GM12878 (cell line): ENCODE measurements around the gene ATF3. TPM values are rescaled to one million over a fixed set of nuclear protein-coding genes. Genes with fewer than 3 reads are reported as not detected.

ENCODE experiments used
- ATAC-seq: fragments of 200-7000 bp; cut with Tn5 transposase; 3 replicates; pipeline ENCODE4 v1.9.1; 2020; ENCODE audit warnings: mild to moderate bottlenecking, moderate library complexity
- BruUV-seq: library from RNA; stranded (reverse); fragments of 400-500 nt; replicated peaks from 2 replicates; lab custom pipeline; 2021; lab: Mats Ljungman, UMichigan
- CTCF ChIA-PET: fragments of 300-600 bp; sonication (Branson Sonifier 250); formaldehyde crosslinking; extraction: SDS; loops from one replicate; lab custom pipeline; 2021; ENCODE audit warnings: inconsistent platforms; lab: Yijun Ruan, JAX
- POLR2A ChIA-PET: fragments of 350-600 bp; formaldehyde crosslinking; extraction: SDS; loops from one replicate; lab custom pipeline; 2021; ENCODE audit warnings: inconsistent platforms; lab: Charles Lee
- RAD21 ChIA-PET: fragments of 300-600 bp; sonication (Branson Sonifier 250); formaldehyde crosslinking; loops from one replicate; lab custom pipeline; 2023; ENCODE audit warnings: antibody characterized with exemption; ENCODE audit not compliant: unreplicated experiment; lab: Charles Lee
- SMC1A ChIA-PET: fragments of 300-600 bp; sonication (Branson Sonifier 250); formaldehyde crosslinking; loops from one replicate; lab custom pipeline; 2023; ENCODE audit not compliant: unreplicated experiment, uncharacterized antibody; lab: Charles Lee
- DNase-seq: peaks from one replicate; pipeline ENCODE4 v3.0.0-alpha.2; 2011; ENCODE audit warnings: low read depth, low spot score
- FAIRE-seq: peaks from 3 replicates; lab custom pipeline; 2011; peaks lifted over from hg19 to GRCh38; lab: Jason Lieb, UNC
- H2AFZ ChIP-seq: 2 replicates; pipeline ENCODE4 v1.6.0; 2011; ENCODE audit warnings: low read depth, low read length, control low read depth; ENCODE audit not compliant: control insufficient read depth
- H3K27ac ChIP-seq: 2 replicates; pipeline ENCODE4 v1.5.1; 2011; ENCODE audit warnings: control low read depth; ENCODE audit not compliant: control insufficient read depth, insufficient read depth
- H3K27me3 ChIP-seq, 2 experiments: replicated peaks in 1 of 2; 2 replicates each; pipeline versions ENCODE4 v1.6.0 to v1.6.1; 2011; ENCODE audit warnings: low read length in 1 of 2; ENCODE audit not compliant: control insufficient read depth in 2 of 2, insufficient read depth in 2 of 2
- H3K36me3 ChIP-seq, 2 experiments: 2 replicates each; pipeline ENCODE4 v1.5.1; 2011; ENCODE audit warnings: low read length in 1 of 2; ENCODE audit not compliant: control insufficient read depth in 2 of 2, insufficient read depth in 2 of 2
- H3K4me1 ChIP-seq: 2 replicates; pipeline ENCODE4 v1.6.1; 2011; ENCODE audit warnings: mild to moderate bottlenecking, low read length, moderate library complexity, mixed read lengths; ENCODE audit not compliant: control insufficient read depth, insufficient read depth
- H3K4me2 ChIP-seq: 2 replicates; pipeline ENCODE4 v1.6.0; 2011; ENCODE audit warnings: control low read depth; ENCODE audit not compliant: control insufficient read depth, insufficient read depth
- H3K4me3 ChIP-seq: fragments of 200-600 bp; sonication (generic); 2 replicates; pipeline ENCODE4 v1.5.1; 2016
- H3K79me2 ChIP-seq: 2 replicates; pipeline ENCODE4 v1.6.0; 2011; ENCODE audit warnings: low read length; ENCODE audit not compliant: control insufficient read depth, insufficient read depth
- H3K9ac ChIP-seq: 2 replicates; pipeline ENCODE4 v1.8.0; 2011; ENCODE audit warnings: low read length, control low read depth, mixed read lengths; ENCODE audit not compliant: control insufficient read depth, insufficient read depth
- H3K9me3 ChIP-seq: replicated peaks from 3 replicates; pipeline ENCODE4 v1.5.1; 2011; ENCODE audit warnings: mild to moderate bottlenecking, low read length; ENCODE audit not compliant: control insufficient read depth, insufficient read depth
- H4K20me1 ChIP-seq: 2 replicates; pipeline ENCODE4 v1.6.0; 2011; ENCODE audit not compliant: control insufficient read depth, insufficient read depth
- GABPA ChIP-seq: IDR thresholded peaks from 2 replicates; pipeline ENCODE4 v1.6.1; 2014; ENCODE audit warnings: antibody characterized with exemption, low read depth, mild to moderate bottlenecking, inconsistent platforms
- NFXL1 ChIP-seq: fragments of 450-650 bp; IDR thresholded peaks from 2 replicates; pipeline ENCODE4 v1.6.1; 2017; ENCODE audit warnings: antibody characterized with exemption, mild to moderate bottlenecking, borderline replicate concordance
- PAX5 ChIP-seq: IDR thresholded peaks from 2 replicates; pipeline ENCODE4 v1.6.1; 2011; ENCODE audit warnings: low read depth, low read length, borderline replicate concordance
- POLR2AphosphoS5 ChIP-seq: IDR thresholded peaks from 2 replicates; pipeline ENCODE4 v1.6.1; 2011; ENCODE audit warnings: mild to moderate bottlenecking, low read length, inconsistent platforms
- REST ChIP-seq: IDR thresholded peaks from 2 replicates; pipeline ENCODE4 v1.6.1; 2012; ENCODE audit warnings: mild to moderate bottlenecking, low read depth, low read length
- USF1 ChIP-seq: IDR thresholded peaks from 2 replicates; pipeline ENCODE4 v1.6.1; 2011; ENCODE audit warnings: borderline replicate concordance, low read depth, mild to moderate bottlenecking, moderate library complexity, mixed read lengths, low read length; ENCODE audit not compliant: insufficient read depth; ENCODE audit errors: extremely low read length
- ZZZ3 ChIP-seq: IDR thresholded peaks from 2 replicates; pipeline ENCODE4 v1.6.1; 2011; ENCODE audit warnings: low read depth; ENCODE audit not compliant: control insufficient read depth, insufficient read length
- whole genome bisulfite sequencing: methylation state at CpG from one replicate; pipeline ENCODE4 v1.1.6; 2016; ENCODE audit warnings: low lambda C conversion rate; ENCODE audit not compliant: insufficient replicate concordance, insufficient coverage; ENCODE audit errors: missing lambda C conversion rate; 5-methylcytosine and 5-hydroxymethylcytosine counted together
- in situ Hi-C: fragments of 300-500 bp; cut with MboI; formaldehyde crosslinking; loops from 9 replicates; pipeline ENCODE4 v1.14.3; 2018; ENCODE audit warnings: mixed read lengths
- intact Hi-C: fragments of 100-400 bp; cut with micrococcal nuclease; formaldehyde crosslinking; loops from one replicate; pipeline ENCODE4 v1.14.2; 2022; ENCODE audit not compliant: unreplicated experiment
- polyA plus RNA-seq, 11 experiments: library from polyadenylated mRNA; depleted of rRNA in 4 of 11; unstranded in 6 of 11; stranded (reverse) in 5 of 11; fragments of >200 nt; fragmentation: Nextera tagmentation in 4 of 11; fragmentation: Illumina TruSeq in 1 of 11; extraction: Ambion mirVana in 4 of 11; extraction: Trizol in 1 of 11; gene quantifications; 1 replicate in 1 of 11; 2 replicates in 10 of 11; pipeline versions ENCODE4 v1.2.1 to v1.2.3, GENCODE V29; 2011 to 2016; ENCODE audit warnings: inconsistent platforms in 2 of 11, missing spikeins in 2 of 11, low read depth in 1 of 11
- total RNA-seq, 4 experiments: library from RNA; depleted of rRNA in 3 of 4; stranded (reverse); fragments of >200 nt in 3 of 4; fragmentation: Illumina TruSeq in 1 of 4; extraction: Trizol in 1 of 4; gene quantifications; 2 replicates each; pipeline versions ENCODE4 v1.2.1 to v1.2.3, GENCODE V29; 2013 to 2021
- TF ChIP-seq, protein P1 (sequence below): fragments of 450-650 bp; formaldehyde crosslinking; IDR thresholded peaks from 2 replicates; pipeline ENCODE4 v1.4.0; 2020; ENCODE audit warnings: mild to moderate bottlenecking, moderate library complexity

ATF3 gene
- total and polyA plus RNA-seq, 10 of the 15 experiments (the other 5 are each of a cell fraction or from before 2014, with no cell fraction given) = 3.0 to 13.9 (median 8.3) TPM

DNA sequence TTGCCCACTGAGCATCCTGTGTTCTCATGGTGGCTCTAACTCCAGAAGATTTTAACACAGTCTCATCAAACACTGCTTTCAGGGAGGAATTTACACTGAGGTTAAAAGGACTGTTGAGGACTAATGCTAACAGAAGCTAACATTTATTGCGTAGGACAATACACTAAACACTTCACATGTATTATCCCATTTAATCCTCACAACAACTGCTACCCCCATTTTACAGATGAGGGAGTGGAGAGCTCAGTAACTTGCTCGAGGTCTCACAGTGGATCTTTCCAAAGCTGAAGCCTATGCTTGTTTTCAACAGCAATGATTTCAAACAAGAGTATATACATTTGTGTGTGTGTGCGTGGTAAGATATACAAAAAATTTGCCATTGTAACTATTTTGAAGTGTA is 13.9 kb downstream of the ATF3 start:
- RAD21 ChIA-PET = interaction anchor here (1.1 to 1.3 kb wide), 2 partner anchors 42 to 167 kb away, joined by 3 read pairs; no protein-coding TSS in a partner anchor
- FAIRE-seq (no peak), ATAC-seq (no peak), DNase-seq (no peak)
- Histone ChIP-seq H3K27ac (no peak overlapping the region), H2AFZ (no peak overlapping the region), H3K9me3 (no peaks in the 10 kb centered on the region), H3K4me2 (no peak overlapping the region), H3K27me3 (no peaks in the 10 kb centered on the region), H3K36me3 (peaks cover 2 to 7% of the 10 kb centered on the region in 2 experiments; a peak in 3 of 4 replicates), H3K79me2 (no peaks in the 10 kb centered on the region), H3K9ac (no peak overlapping the region), H4K20me1 (no peaks in the 10 kb centered on the region), H3K4me3 (no peak overlapping the region), H3K4me1 (no peaks in the 10 kb centered on the region)
- POLR2A ChIA-PET = interaction anchor here (0.6 to 1.0 kb wide), 2 partner anchors 8 to 145 kb away, joined by 3 to 11 read pairs; no protein-coding TSS in a partner anchor
- no TSS peak for BruUV-seq
- CTCF ChIA-PET = interaction anchor here (1.4 to 2.2 kb wide), 4 partner anchors 9 to 146 kb away, joined by 4 to 11 read pairs (median 5); no protein-coding TSS in a partner anchor
- 60% methylated on average over 3 of the region's 3 CpGs for WGBS
- SMC1A ChIA-PET = interaction anchor here (1.1 to 1.9 kb wide), 4 partner anchors 10 to 141 kb away, joined by 3 to 8 read pairs (median 5); no protein-coding TSS in a partner anchor
- intact Hi-C loops = no loop called here
- no peak for TF ChIP-seq NFXL1
- TF ChIP-seq USF1 = no peak
- no peak for TF ChIP-seq GABPA
- TF ChIP-seq, protein P1, sequence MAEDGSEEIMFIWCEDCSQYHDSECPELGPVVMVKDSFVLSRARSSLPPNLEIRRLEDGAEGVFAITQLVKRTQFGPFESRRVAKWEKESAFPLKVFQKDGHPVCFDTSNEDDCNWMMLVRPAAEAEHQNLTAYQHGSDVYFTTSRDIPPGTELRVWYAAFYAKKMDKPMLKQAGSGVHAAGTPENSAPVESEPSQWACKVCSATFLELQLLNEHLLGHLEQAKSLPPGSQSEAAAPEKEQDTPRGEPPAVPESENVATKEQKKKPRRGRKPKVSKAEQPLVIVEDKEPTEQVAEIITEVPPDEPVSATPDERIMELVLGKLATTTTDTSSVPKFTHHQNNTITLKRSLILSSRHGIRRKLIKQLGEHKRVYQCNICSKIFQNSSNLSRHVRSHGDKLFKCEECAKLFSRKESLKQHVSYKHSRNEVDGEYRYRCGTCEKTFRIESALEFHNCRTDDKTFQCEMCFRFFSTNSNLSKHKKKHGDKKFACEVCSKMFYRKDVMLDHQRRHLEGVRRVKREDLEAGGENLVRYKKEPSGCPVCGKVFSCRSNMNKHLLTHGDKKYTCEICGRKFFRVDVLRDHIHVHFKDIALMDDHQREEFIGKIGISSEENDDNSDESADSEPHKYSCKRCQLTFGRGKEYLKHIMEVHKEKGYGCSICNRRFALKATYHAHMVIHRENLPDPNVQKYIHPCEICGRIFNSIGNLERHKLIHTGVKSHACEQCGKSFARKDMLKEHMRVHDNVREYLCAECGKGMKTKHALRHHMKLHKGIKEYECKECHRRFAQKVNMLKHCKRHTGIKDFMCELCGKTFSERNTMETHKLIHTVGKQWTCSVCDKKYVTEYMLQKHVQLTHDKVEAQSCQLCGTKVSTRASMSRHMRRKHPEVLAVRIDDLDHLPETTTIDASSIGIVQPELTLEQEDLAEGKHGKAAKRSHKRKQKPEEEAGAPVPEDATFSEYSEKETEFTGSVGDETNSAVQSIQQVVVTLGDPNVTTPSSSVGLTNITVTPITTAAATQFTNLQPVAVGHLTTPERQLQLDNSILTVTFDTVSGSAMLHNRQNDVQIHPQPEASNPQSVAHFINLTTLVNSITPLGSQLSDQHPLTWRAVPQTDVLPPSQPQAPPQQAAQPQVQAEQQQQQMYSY = no peak
- no peak for TF ChIP-seq PAX5
- no peak for TF ChIP-seq ZZZ3
- TF ChIP-seq POLR2AphosphoS5 = 0 out of 2 replicates have a peak, but pooled peaks have one; percentile 37
- TF ChIP-seq REST = no peak
- in situ Hi-C loops = no loop called here
